EL (cell line): Measurements from ENCODE around the gene NCS1.
"Not testable (repeated sequence)": the region's sequence is repeated elsewhere in the genome, so short reads cannot be mapped to it uniquely, and the experiment has no call there.

ENCODE experiments used
- DNase-seq: peaks from one replicate; pipeline ENCODE4 v3.0.0-alpha.2; 2016

The NCS1 gene

GRCh38 chr9:130265431-130266235 is 93.4 kb downstream of the NCS1 start, which contains the start of gene HMCN2:
TSS of gene HMCN2 (plus strand) at chr9:130265760. CDS start at chr9:130265879, 119 bp downstream.
- DNase-seq = no peak

- no peak for DNase-seq
These were observed 94.3 kb downstream of the NCS1 start for GRCh38 chr9:130266236-130267098.

GRCh38 chr9:130267930-130268329 is 95.7 kb downstream of the NCS1 start:
- no peak for DNase-seq

GRCh38 chr9:130268521-130269211 is 96.5 kb downstream of the NCS1 start:
- no peak for DNase-seq

- no peak for DNase-seq
These were observed 99.3 kb downstream of the NCS1 start for GRCh38 chr9:130271473-130271872.

GRCh38 chr9:130275156-130275555 is 103.0 kb downstream of the NCS1 start:
- DNase-seq = no peak

GRCh38 chr9:130276121-130276520 is 103.9 kb downstream of the NCS1 start:
- DNase-seq = peak; percentile 75

GRCh38 chr9:130276955-130277354 is 104.8 kb downstream of the NCS1 start:
- no peak for DNase-seq

GRCh38 chr9:130277525-130277924 is 105.3 kb downstream of the NCS1 start:
- not testable (repeated sequence) for DNase-seq

- no peak for DNase-seq
These were observed 111.5 kb downstream of the NCS1 start for GRCh38 chr9:130283539-130284248.

- no peak for DNase-seq
These were observed 112.0 kb downstream of the NCS1 start for GRCh38 chr9:130284249-130284625.

- DNase-seq = no peak
These were observed 112.5 kb downstream of the NCS1 start for GRCh38 chr9:130284690-130285089.

- no peak for DNase-seq
These were observed 113.1 kb downstream of the NCS1 start for GRCh38 chr9:130285271-130285670.

- no peak for DNase-seq
These were observed 114.0 kb downstream of the NCS1 start for GRCh38 chr9:130286072-130286770.
